ENCODE results near the gene COL13A1. TPM values are rescaled to one million over a fixed set of nuclear protein-coding genes. Genes with fewer than 3 reads are reported as not detected.
A peak's percentile ranks its signal among the peaks of the same experiment; 100 is the strongest.

Gene COL13A1
- total and polyA plus RNA-seq, 2 of the 8 experiments (the other 6 are each of a cell fraction or from before 2014, with no cell fraction given): 2.6 to 5.2 TPM

- H3K27me3 ChIP-seq (replicated peaks in 1 of 4; ENCODE audit: control insufficient read depth in 3 of 4, extremely low read depth in 1 of 4, insufficient read depth in 3 of 4, low read length in 3 of 4): peaks cover 0 to 13% (median 5%) of the 10 kb centered on the region in 4 experiments; a peak in 3 of 7 replicates
- no peak overlapping the region for H3K4me2 ChIP-seq (ENCODE audit: insufficient read depth in 1 of 2, low read depth in 2 of 2, low read length in 2 of 2)
- no peak overlapping the region for H3K4me3 ChIP-seq (ENCODE audit: extremely low read depth in 1 of 4, insufficient read depth in 2 of 4, low read depth in 3 of 4, low read length in 4 of 4)
- H3K4me1 ChIP-seq (replicated peaks in 1 of 4; ENCODE audit: control insufficient read depth in 3 of 4, insufficient read depth in 4 of 4, low read length in 3 of 4): peaks cover 8 to 12% (median 10%) of the 10 kb centered on the region in 4 experiments; a peak in 6 of 7 replicates
- peaks cover 3% of the 10 kb centered on the region; the same call in 1 of the 2 replicates for H3K23me2 ChIP-seq (ENCODE audit: low read depth, low read length)
- ChIA-PET POLR2A (ENCODE audit: partially characterized antibody) (no interaction called here), CTCF (ENCODE audit: partially characterized antibody) (interaction anchor here (0.6 to 3.2 kb wide), 19 partner anchors 10 to 264 kb away, joined by 3 to 17 read pairs (median 4); no protein-coding TSS in a partner anchor)
- no peak overlapping the region for H2AFZ ChIP-seq (ENCODE audit: low read length)
- DNase-seq (ENCODE audit: low read depth in 1 of 2, low spot score in 2 of 2) (no peak), FAIRE-seq (no peak)
- H3K14ac ChIP-seq (ENCODE audit: insufficient read length): no peak overlapping the region
- H4K8ac ChIP-seq (ENCODE audit: extremely low read depth, insufficient read depth, low read length): no peak overlapping the region
- no peak overlapping the region for H3K9ac ChIP-seq (replicated peaks in 1 of 4; ENCODE audit: extremely low read depth in 1 of 4, low read depth in 3 of 4, low read length in 3 of 4)
- H2BK12ac ChIP-seq (ENCODE audit: low read depth, low read length): peak overlapping the region; percentile 75; the same call in 1 of the 2 replicates
- no peak overlapping the region for H4K91ac ChIP-seq (replicated peaks; ENCODE audit: insufficient read length, low read length)
- no peak overlapping the region for H2BK5ac ChIP-seq (ENCODE audit: low read depth, low read length)
- H2BK20ac ChIP-seq (ENCODE audit: low read length): no peak overlapping the region
- peaks cover 0 to 2% of the 10 kb centered on the region in 2 experiments for H4K20me1 ChIP-seq (replicated peaks in 1 of 2; ENCODE audit: control insufficient read depth in 1 of 2, insufficient read depth in 2 of 2, low read length in 2 of 2)
- H3K79me2 ChIP-seq (ENCODE audit: control insufficient read depth in 1 of 2, insufficient read depth in 2 of 2, low read length in 2 of 2): no peaks in the 10 kb centered on the region
- H3K56ac ChIP-seq (replicated peaks; ENCODE audit: insufficient read length, low read depth, low read length): no peak overlapping the region
- no peaks in the 10 kb centered on the region for H3K9me3 ChIP-seq (ENCODE audit: insufficient read depth in 2 of 2, low read depth in 1 of 2, low read length in 1 of 2)
- no peak overlapping the region for H2AK5ac ChIP-seq (ENCODE audit: low read depth, low read length)
- no peak overlapping the region for H4K5ac ChIP-seq (ENCODE audit: insufficient read length, low read depth, low read length)
- H3K23ac ChIP-seq (ENCODE audit: insufficient read length): no peak overlapping the region
- H3K4ac ChIP-seq (replicated peaks; ENCODE audit: insufficient read length, low read depth, low read length): no peak overlapping the region
- H2BK120ac ChIP-seq (replicated peaks; ENCODE audit: low read depth, low read length): no peak overlapping the region
- H3K18ac ChIP-seq (ENCODE audit: extremely low read depth, low read length): no peak overlapping the region; the same call in 1 of the 2 replicates
- H2BK15ac ChIP-seq (ENCODE audit: low read length): peak overlapping the region; percentile 46; the same call in 1 of the 2 replicates
- H3K79me1 ChIP-seq (ENCODE audit: low read depth, low read length): no peaks in the 10 kb centered on the region; the same call in 1 of the 2 replicates
- H3K27ac ChIP-seq (ENCODE audit: low read depth, low read length): no peak overlapping the region
- no peaks in the 10 kb centered on the region for H3K36me3 ChIP-seq (ENCODE audit: control insufficient read depth in 2 of 4, insufficient read depth in 4 of 4, low read length in 3 of 4)
- WGBS, 2 experiments (ENCODE audit: extremely low coverage in 1 of 2, insufficient coverage in 1 of 2, insufficient read length in 1 of 2, insufficient replicate concordance in 2 of 2, low coverage in 1 of 2, low lambda C conversion rate in 2 of 2, missing lambda C conversion rate in 1 of 2): 90% methylated on average over 5 of the region's 6 CpGs; no CpG with 5 or more reads in 1 of the 2 experiments
- TF ChIP-seq HDAC6 (IDR thresholded peaks at IDR 0.05; ENCODE audit: low read depth, low read length) (no peak), YY1 (IDR thresholded peaks at IDR 0.05; ENCODE audit: low read depth, low read length) (no peak), NANOG (IDR thresholded peaks at IDR 0.05; ENCODE audit: insufficient read depth, low read depth, low read length, poor library complexity, severe bottlenecking) (no peak), HDAC2 (IDR thresholded peaks at IDR 0.05; ENCODE audit: borderline replicate concordance in 1 of 2, low read depth in 2 of 2, low read length in 2 of 2) (no peak), SIRT6 (IDR thresholded peaks at IDR 0.05; ENCODE audit: low read length) (no peak), SP1 (IDR thresholded peaks at IDR 0.05; ENCODE audit: low read depth, low read length) (no peak), NRF1 (IDR thresholded peaks at IDR 0.05; ENCODE audit: low read depth, low read length) (no peak), TBP (IDR thresholded peaks at IDR 0.05; ENCODE audit: low read depth, low read length) (no peak), CTCF (IDR thresholded peaks at IDR 0.05; ENCODE audit: control extremely low read depth in 1 of 3, insufficient read depth in 1 of 3, low read depth in 1 of 3, low read length in 3 of 3) (no peak), POLR2A (IDR thresholded peaks at IDR 0.05; ENCODE audit: control extremely low read depth in 1 of 2, low read depth in 2 of 2, low read length in 2 of 2) (no peak)
- TF ChIP-seq, protein P1, sequence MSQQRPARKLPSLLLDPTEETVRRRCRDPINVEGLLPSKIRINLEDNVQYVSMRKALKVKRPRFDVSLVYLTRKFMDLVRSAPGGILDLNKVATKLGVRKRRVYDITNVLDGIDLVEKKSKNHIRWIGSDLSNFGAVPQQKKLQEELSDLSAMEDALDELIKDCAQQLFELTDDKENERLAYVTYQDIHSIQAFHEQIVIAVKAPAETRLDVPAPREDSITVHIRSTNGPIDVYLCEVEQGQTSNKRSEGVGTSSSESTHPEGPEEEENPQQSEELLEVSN (IDR thresholded peaks at IDR 0.05): no peak
Observed at GRCh38 chr10:69953851-69954250, 152.1 kb downstream of the COL13A1 start.

Data from H1 (cell line).